GM08714 (cell line): ENCODE data around the gene DNAH10.
"Not testable (repeated sequence)": the region's sequence is repeated elsewhere in the genome, so short reads cannot be mapped to it uniquely, and the experiment has no call there.

Experiments
- H3K4me3 ChIP-seq: fragments of 200-500 bp; sonication (Bioruptor generic); 2 replicates; pipeline ENCODE4 v1.5.1; 2014; ENCODE audit warnings: mild to moderate bottlenecking, low read length, inconsistent platforms
- ZNF274 ChIP-seq: IDR thresholded peaks from 2 replicates; pipeline ENCODE4 v1.6.1; 2012; ENCODE audit warnings: mild to moderate bottlenecking, low read depth, low read length

DNAH10 gene

DNA sequence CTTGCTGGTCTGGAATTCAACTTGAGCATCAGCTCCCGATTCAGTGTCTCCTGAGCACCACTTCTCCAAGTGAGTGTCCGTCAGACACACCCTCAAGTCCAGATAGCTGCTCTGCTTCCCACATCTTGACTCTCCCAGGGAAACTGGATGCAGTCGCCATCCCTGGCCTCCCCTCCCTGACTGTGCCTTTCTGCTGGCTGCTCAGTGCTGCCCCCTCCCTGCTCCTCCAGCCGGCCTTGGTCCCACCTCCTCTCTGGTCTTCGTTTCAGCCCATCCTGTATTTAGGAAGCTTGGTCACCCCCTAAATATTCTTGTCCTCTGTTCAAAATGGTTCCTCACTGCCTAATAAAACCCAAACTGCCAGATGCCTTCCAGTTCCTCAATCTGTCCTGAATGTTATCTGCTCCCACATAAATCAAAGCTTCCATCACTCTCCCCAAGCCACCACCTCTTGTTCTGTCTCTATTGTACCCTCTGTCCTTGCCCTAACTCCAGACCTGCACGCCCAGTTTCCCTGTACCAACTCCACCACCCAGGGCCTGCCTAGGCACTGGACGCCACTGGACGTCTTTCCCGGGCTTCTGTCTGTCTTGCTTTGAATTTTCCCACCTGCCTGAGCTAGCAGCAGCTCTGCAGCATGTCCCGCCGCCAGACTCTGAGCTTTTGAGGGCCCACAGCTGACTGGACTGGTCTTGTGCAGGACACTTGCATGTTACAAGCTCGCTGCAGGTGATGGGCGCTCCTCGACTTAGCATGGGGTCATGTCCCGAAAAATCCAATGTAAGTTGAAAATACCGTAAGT is 176.8 kb downstream of the DNAH10 start:
- TF ChIP-seq ZNF274, result no peak
- H3K4me3 ChIP-seq, result no peak overlapping the region

DNA sequence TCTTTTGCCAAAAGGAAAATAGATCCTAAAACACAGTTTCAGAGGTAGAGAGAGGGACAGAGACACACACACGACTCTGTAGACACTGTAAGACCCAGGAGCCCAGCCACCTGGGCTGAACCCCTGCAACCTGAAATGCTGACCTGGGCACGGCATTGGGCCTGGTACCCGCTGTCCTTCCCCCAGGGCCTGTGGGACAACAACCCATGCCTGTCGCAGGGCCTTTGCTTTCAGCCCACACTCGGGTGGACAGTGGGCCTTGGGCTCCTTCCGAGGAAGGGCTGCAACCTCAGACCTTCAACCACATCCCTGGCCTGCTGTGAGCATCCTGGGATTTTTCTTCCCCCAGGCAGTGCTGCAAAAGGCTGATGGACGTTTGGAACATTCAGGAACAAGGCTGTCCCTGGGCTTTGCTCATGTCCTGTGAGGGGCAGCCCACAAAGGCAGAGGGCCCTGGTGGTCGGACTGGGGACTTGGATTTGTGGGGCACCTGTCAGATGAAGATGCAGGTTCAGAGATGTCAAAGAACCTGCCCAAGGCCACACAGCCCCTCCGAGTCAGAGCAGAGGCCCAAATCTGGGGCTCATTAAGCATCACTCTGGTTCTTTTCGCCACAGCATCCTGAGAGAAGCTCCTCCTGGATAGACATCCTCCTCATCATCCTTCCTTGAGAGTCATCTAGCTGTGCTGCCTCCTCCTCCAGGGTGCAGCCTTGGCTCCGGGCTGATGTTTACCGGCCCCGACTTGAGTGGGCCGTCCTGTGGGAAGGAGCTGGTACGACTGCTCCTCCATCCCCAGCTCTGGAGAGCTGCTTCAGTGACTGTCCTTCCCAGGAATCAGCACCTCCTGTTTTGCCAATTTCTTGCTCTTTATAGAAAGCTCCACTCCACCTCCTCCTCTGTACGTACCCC is 177.9 kb downstream of the DNAH10 start:
- TF ChIP-seq ZNF274, result no peak
- H3K4me3 ChIP-seq, result no peak overlapping the region

- TF ChIP-seq ZNF274, result no peak
- H3K4me3 ChIP-seq, result no peak overlapping the region
Measured at GRCh38 chr12:123940627-123940966, 178.5 kb downstream of the DNAH10 start.

DNA sequence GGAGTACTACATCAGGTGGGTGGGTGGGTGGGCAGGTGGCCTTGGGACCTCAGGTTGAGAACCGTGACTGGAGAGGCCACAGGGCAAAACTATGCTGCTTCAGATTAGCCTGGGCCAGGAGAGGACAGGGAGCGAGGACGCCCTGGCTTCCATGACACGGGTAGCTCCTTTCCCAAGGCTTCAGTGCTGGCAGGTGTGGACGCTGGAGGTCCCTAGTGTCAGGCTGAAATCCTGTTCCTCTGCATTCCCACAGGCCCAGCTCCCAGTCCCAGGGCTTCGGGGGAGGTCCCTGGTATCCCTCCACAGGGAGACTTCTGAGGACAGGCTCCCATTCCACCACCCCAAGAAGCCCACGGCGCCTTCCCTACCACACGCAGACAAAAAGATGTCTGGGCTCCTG is 178.9 kb downstream of the DNAH10 start:
- no peak for TF ChIP-seq ZNF274
- no peak overlapping the region for H3K4me3 ChIP-seq

- TF ChIP-seq ZNF274, result no peak
- H3K4me3 ChIP-seq, result no peak overlapping the region
Measured at GRCh38 chr12:123941624-123942237, 179.6 kb downstream of the DNAH10 start.

GRCh38 chr12:123942238-123942653 is 180.1 kb downstream of the DNAH10 start:
- no peak for TF ChIP-seq ZNF274
- H3K4me3 ChIP-seq, result no peak overlapping the region

DNA sequence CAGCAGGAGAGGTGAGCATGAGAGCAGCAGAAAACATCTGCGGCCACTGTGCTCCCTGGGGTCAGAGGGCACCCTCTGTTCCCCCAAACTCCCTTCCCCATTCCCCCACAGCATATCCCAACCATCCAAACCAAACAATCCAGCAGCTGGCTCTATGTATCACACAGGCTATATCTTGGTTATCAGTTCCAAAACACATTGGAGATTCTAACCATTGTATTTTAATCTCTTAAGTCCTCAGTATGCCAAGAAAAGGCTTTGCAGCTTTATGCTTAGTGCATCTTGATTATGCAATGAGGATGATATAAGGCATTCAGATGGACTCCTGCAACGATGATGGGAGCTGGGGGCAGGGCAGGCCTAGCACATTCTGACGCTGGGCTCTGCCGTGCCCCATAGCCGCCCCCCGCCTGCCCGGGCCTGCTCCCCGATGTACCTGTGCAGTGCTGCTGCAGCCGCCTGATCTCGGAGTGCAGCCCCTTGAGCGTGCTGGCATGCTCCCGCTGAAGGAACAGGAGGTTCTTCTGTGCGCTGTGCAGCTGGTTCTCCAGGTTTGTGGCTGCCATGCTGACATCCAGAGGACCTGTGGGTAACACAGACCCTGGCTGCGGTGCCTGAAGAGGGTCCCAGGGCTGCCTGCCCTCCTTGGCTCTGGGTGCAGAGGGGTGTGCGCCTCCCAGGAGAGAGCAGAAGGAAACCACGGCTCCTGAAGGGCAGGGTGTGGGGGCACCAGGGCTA is 181.0 kb downstream of the DNAH10 start:
- H3K4me3 ChIP-seq, result no peak overlapping the region
- TF ChIP-seq ZNF274, result no peak

GRCh38 chr12:123943816-123944215 is 181.7 kb downstream of the DNAH10 start:
- H3K4me3 ChIP-seq, result no peak overlapping the region
- TF ChIP-seq ZNF274, result no peak

DNA sequence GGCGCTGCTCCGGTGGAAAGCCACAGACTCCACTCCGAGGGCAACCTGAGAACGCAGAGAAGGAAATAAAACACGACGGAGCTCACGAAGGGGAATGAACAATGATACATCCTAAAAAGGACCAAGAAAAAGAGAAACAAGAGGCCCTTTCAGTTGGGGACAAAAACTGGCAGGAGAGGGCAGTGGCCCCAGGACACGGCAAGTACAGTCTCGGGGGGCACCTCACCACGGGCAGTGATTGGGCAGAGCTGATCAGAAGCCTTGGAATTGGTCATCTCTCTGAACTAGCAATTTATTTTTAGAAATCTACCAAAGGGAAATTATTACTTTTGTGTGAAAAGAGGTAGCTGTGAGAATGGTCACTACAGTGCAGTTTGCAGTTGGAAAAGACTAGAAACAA is 182.6 kb downstream of the DNAH10 start:
- TF ChIP-seq ZNF274, result no peak
- no peak overlapping the region for H3K4me3 ChIP-seq

- no peak overlapping the region for H3K4me3 ChIP-seq
- no peak for TF ChIP-seq ZNF274
Measured at GRCh38 chr12:123945287-123946151, 183.4 kb downstream of the DNAH10 start.

DNA sequence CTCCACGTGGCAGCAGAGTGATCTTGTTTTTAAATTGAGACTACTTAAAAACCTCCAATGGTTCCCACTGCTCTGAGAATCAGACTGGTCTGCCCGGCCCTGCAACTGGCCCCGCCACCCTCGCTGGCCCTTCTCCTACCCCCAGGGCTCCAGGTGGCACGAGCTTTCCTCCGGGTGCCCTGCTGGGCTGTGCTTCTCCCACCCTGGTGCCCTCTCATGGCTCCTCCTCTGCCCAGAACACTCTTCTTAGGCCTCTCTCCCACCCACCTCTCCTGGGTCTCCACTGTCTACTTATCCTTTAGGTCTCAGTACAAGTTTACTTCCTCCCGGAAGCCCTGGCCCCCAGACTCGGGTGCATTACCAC is 184.0 kb downstream of the DNAH10 start:
- no peak for TF ChIP-seq ZNF274
- no peak overlapping the region for H3K4me3 ChIP-seq

- not testable (repeated sequence) for H3K4me3 ChIP-seq
Measured at GRCh38 chr12:123946516-123947505, 184.7 kb downstream of the DNAH10 start.

GRCh38 chr12:123947531-123947930 is 185.4 kb downstream of the DNAH10 start:
- H3K4me3 ChIP-seq, result not testable (repeated sequence)
